ENCODE data around the gene PLA2G10.
"Not testable (repeated sequence)": the region's sequence is repeated elsewhere in the genome, so short reads cannot be mapped to it uniquely, and the experiment has no call there.

- TF ChIP-seq CTCF (IDR thresholded peaks at IDR 0.05; ENCODE audit: insufficient read depth, low read length); REST (IDR thresholded peaks at IDR 0.05; ENCODE audit: insufficient replicate concordance, low read depth); GABPA (IDR thresholded peaks at IDR 0.05; ENCODE audit: low read depth); POLR2AphosphoS5 (IDR thresholded peaks at IDR 0.05; ENCODE audit: low read depth): not testable (repeated sequence)
Measured at GRCh38 chr16:14740832-14741385, 46.8 kb upstream of the PLA2G10 start.

Data from HL-60 (cell line).